Chondrocyte (in vitro differentiated cells): ENCODE measurements around the gene F2R. TPM values are rescaled to one million over a fixed set of nuclear protein-coding genes. Genes with fewer than 3 reads are reported as not detected.

Experiments
- DNase-seq: peaks from one replicate; pipeline ENCODE4 v3.0.0; 2021; ENCODE audit warnings: mixed read lengths, low spot score
- H3K27ac Mint-ChIP-seq: one replicate; pipeline ENCODE4 v1.8.0; 2021; ENCODE audit warnings: mild to moderate bottlenecking, moderate library complexity, mixed read lengths; ENCODE audit not compliant: unreplicated experiment
- H3K27me3 Mint-ChIP-seq: 2 replicates; pipeline ENCODE4 v1.8.0; 2021; ENCODE audit warnings: low read depth, mixed read lengths
- H3K36me3 Mint-ChIP-seq: 2 replicates; pipeline ENCODE4 v1.8.0; 2021; ENCODE audit warnings: low read depth, mixed read lengths
- H3K4me1 Mint-ChIP-seq: 2 replicates; pipeline ENCODE4 v1.8.0; 2021; ENCODE audit warnings: low read depth, mild to moderate bottlenecking, mixed read lengths
- H3K4me3 Mint-ChIP-seq: one replicate; pipeline ENCODE4 v1.8.0; 2021; ENCODE audit warnings: mild to moderate bottlenecking, moderate library complexity, mixed read lengths; ENCODE audit not compliant: unreplicated experiment
- H3K9me3 Mint-ChIP-seq: 2 replicates; pipeline ENCODE4 v1.8.0; 2021; ENCODE audit warnings: low read depth, mixed read lengths
- CTCF ChIP-seq: fragments of 200-600 bp; sonication (generic); IDR thresholded peaks from 2 replicates; pipeline ENCODE4 v1.5.0; 2021; ENCODE audit warnings: antibody characterized with exemption, mild to moderate bottlenecking, moderate library complexity
- total RNA-seq: library from RNA; stranded (reverse); gene quantifications from 3 replicates; pipeline ENCODE4 v1.2.1, GENCODE V29; 2021

Gene F2R
- total RNA-seq, 1 donor from 2014 or later = 126 TPM

DNA sequence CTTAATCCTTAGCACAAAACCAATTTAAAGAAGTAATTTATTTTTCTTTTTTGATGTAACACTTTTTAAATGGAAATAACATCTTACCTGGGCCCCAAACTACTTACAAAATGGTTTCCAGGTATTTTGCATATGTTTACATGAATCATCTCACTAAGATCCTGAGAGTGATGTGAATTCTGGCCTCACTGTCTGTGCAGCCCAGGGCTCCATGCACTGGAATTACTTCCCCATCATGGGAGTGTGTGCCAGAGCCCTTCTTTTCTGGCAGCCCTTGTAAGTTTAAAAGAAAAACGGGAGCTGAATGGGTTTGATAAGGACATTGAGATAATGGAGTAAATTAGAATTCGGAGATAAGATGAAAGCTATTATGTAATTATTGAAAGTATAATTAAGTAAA lies 12.2 kb upstream of the F2R start:
- TF ChIP-seq CTCF = no peak
- H3K36me3 Mint-ChIP-seq = no peaks in the 10 kb centered on the region
- no peak overlapping the region for H3K27ac Mint-ChIP-seq
- DNase-seq = no peak
- peaks cover 42% of the 10 kb centered on the region for H3K4me1 Mint-ChIP-seq
- no peak overlapping the region for H3K4me3 Mint-ChIP-seq
- H3K27me3 Mint-ChIP-seq = no peaks in the 10 kb centered on the region
- H3K9me3 Mint-ChIP-seq = no peaks in the 10 kb centered on the region

- Mint-ChIP-seq H3K27ac (no peak overlapping the region), H3K36me3 (no peaks in the 10 kb centered on the region), H3K27me3 (no peaks in the 10 kb centered on the region), H3K9me3 (no peaks in the 10 kb centered on the region), H3K4me3 (no peak overlapping the region), H3K4me1 (peaks cover 44% of the 10 kb centered on the region)
- TF ChIP-seq CTCF = no peak
- no peak for DNase-seq
Observed at GRCh38 chr5:76704131-76704663, 11.7 kb upstream of the F2R start.

DNA sequence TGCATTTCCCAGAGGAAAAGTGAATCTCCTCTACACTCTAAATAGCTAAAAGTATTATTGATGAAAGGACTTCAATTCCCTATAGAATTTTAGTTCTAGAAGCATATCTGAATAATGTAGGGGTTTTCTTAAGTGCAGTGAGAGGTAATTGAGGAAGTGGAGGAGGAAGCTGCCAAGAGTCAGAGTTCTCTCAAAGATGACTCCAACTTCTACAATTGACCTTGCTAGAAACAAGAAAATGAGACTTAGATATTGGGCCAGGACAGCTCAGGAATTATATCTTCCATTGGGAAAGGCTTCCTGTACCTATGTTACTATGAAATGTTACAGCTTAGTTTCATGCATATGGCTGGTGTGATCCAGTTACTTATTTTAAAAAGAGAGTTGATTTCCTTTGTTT lies 10.4 kb upstream of the F2R start:
- Mint-ChIP-seq H3K9me3 (no peaks in the 10 kb centered on the region), H3K4me3 (no peak overlapping the region), H3K27me3 (no peaks in the 10 kb centered on the region), H3K27ac (no peak overlapping the region), H3K36me3 (no peaks in the 10 kb centered on the region), H3K4me1 (peaks cover 57% of the 10 kb centered on the region)
- no peak for TF ChIP-seq CTCF
- DNase-seq = no peak

- H3K27ac Mint-ChIP-seq = peak overlapping the region; percentile 90
- no peak overlapping the region for H3K4me3 Mint-ChIP-seq
- no peak for TF ChIP-seq CTCF
- DNase-seq = no peak
- peaks cover 53% of the 10 kb centered on the region for H3K4me1 Mint-ChIP-seq
- no peaks in the 10 kb centered on the region for H3K36me3 Mint-ChIP-seq
- H3K27me3 Mint-ChIP-seq = no peaks in the 10 kb centered on the region
- no peaks in the 10 kb centered on the region for H3K9me3 Mint-ChIP-seq
Observed at GRCh38 chr5:76709762-76710161, 6.2 kb upstream of the F2R start.

DNA sequence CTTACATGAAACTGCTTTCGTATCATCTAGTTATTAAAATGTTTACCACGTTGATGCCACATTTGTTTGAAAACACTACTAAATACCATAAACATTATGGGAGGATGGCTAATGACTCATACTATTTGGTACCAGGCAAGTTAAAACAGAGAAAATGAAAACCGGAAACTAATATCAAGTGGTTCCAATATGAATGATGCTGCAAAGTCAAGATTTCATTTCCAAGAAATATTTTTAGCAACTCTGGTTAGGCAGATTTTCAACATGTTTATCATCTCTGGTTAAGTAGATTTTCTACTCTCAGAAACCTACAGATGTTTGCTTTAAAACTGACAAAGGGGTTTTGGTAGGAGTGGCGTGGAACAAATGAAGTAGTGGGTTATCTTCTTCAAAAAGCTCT lies 4.9 kb upstream of the F2R start:
- peak overlapping the region; percentile 71 for H3K27ac Mint-ChIP-seq

More for the DNA sequence above, 4.9 kb upstream of the F2R start:
- no peaks in the 10 kb centered on the region for H3K9me3 Mint-ChIP-seq
- H3K4me3 Mint-ChIP-seq = no peak overlapping the region
- peaks cover 47% of the 10 kb centered on the region for H3K4me1 Mint-ChIP-seq
- no peak for DNase-seq
- no peak for TF ChIP-seq CTCF
- H3K36me3 Mint-ChIP-seq = no peaks in the 10 kb centered on the region
- H3K27me3 Mint-ChIP-seq = no peaks in the 10 kb centered on the region
